ENCODE data around the gene PITPNB. TPM values are rescaled to one million over a fixed set of nuclear protein-coding genes. Genes with fewer than 3 reads are reported as not detected.

PITPNB gene
- total and polyA plus RNA-seq, 4 donors = 50.7 to 162 (median 102) TPM

GRCh38 chr22:27879923-27880322 is 39.1 kb downstream of the PITPNB start:
- DNase-seq = no peak

GRCh38 chr22:27878541-27878940 is 40.5 kb downstream of the PITPNB start:
- DNase-seq (no peak), ATAC-seq (ENCODE audit: low FRiP score) (no peak)
- H3K27ac ChIP-seq (ENCODE audit: low read depth in 1 of 2, low read length in 2 of 2) = no peak overlapping the region
- no peaks in the 10 kb centered on the region for H3K9me3 ChIP-seq (ENCODE audit: control insufficient read depth, low read length)
- no peaks in the 10 kb centered on the region for H3K36me3 ChIP-seq (ENCODE audit: control insufficient read depth in 1 of 2, insufficient read depth in 2 of 2, low read length in 1 of 2)
- no peak overlapping the region for H3K4me3 ChIP-seq (ENCODE audit: low read length in 2 of 2)
- H3K27me3 ChIP-seq (ENCODE audit: control insufficient read depth in 1 of 2, insufficient read depth in 2 of 2, low read length in 1 of 2) = no peaks in the 10 kb centered on the region
- intact Hi-C loops (cut with DNase I) = loop anchor here in 1 of 2 donors (10.0 kb wide), 1 partner anchor 364 kb away; no protein-coding TSS in a partner anchor
- peaks cover 3 to 8% of the 10 kb centered on the region in 2 donors for H3K4me1 ChIP-seq (ENCODE audit: control insufficient read depth in 1 of 2, insufficient read depth in 2 of 2, low read length in 2 of 2)

More at GRCh38 chr22:27879923-27880322, 39.1 kb downstream of the PITPNB start:
- Histone ChIP-seq H3K36me3 (ENCODE audit: control insufficient read depth in 1 of 2, insufficient read depth in 2 of 2, low read length in 1 of 2) (peaks cover 0 to 2% of the 10 kb centered on the region in 2 donors), H3K27me3 (ENCODE audit: control insufficient read depth in 1 of 2, insufficient read depth in 2 of 2, low read length in 1 of 2) (no peaks in the 10 kb centered on the region), H3K9me3 (ENCODE audit: control insufficient read depth, low read length) (no peaks in the 10 kb centered on the region), H3K4me3 (ENCODE audit: low read length in 2 of 2) (no peak overlapping the region), H3K27ac (ENCODE audit: low read depth in 1 of 2, low read length in 2 of 2) (no peak overlapping the region), H3K4me1 (ENCODE audit: control insufficient read depth in 1 of 2, insufficient read depth in 2 of 2, low read length in 2 of 2) (peaks cover 0 to 3% of the 10 kb centered on the region in 2 donors)
- 94 to 95% methylated on average over 1 of the region's 1 CpG for WGBS, 2 donors
- peak; percentile 69 for ATAC-seq (ENCODE audit: low FRiP score)
- intact Hi-C loops (cut with DNase I) = loop anchor here (2.0 to 10.0 kb wide), 3 partner anchors 37 to 365 kb away; partner anchors contain the start of gene PITPNB (in 1 of the 2)

- DNase-seq (no peak), ATAC-seq (ENCODE audit: low FRiP score) (no peak)
- no peak overlapping the region for H3K27ac ChIP-seq (ENCODE audit: low read depth in 1 of 2, low read length in 2 of 2)
- H3K36me3 ChIP-seq (ENCODE audit: control insufficient read depth in 1 of 2, insufficient read depth in 2 of 2, low read length in 1 of 2) = no peaks in the 10 kb centered on the region
- no peak overlapping the region for H3K4me3 ChIP-seq (ENCODE audit: low read length in 2 of 2)
- intact Hi-C loops (cut with DNase I) = loop anchor here in 1 of 2 donors (10.0 kb wide), 1 partner anchor 363 kb away; no protein-coding TSS in a partner anchor
- no peaks in the 10 kb centered on the region for H3K27me3 ChIP-seq (ENCODE audit: control insufficient read depth in 1 of 2, insufficient read depth in 2 of 2, low read length in 1 of 2)
- 49 to 65% methylated on average over 2 of the region's 2 CpGs for WGBS, 2 donors
- peaks cover 3 to 8% of the 10 kb centered on the region in 2 donors for H3K4me1 ChIP-seq (ENCODE audit: control insufficient read depth in 1 of 2, insufficient read depth in 2 of 2, low read length in 2 of 2)
- H3K9me3 ChIP-seq (ENCODE audit: control insufficient read depth, low read length) = no peaks in the 10 kb centered on the region
Observed at GRCh38 chr22:27877501-27877900, 41.6 kb downstream of the PITPNB start.

- no peaks in the 10 kb centered on the region for H3K27me3 ChIP-seq (ENCODE audit: control insufficient read depth in 1 of 2, insufficient read depth in 2 of 2, low read length in 1 of 2)
- peaks cover 3 to 8% of the 10 kb centered on the region in 2 donors for H3K4me1 ChIP-seq (ENCODE audit: control insufficient read depth in 1 of 2, insufficient read depth in 2 of 2, low read length in 2 of 2)
- DNase-seq (no peak), ATAC-seq (ENCODE audit: low FRiP score) (no peak)
- intact Hi-C loops (cut with DNase I) = loop anchor here in 1 of 2 donors (10.0 kb wide), 1 partner anchor 362 kb away; no protein-coding TSS in a partner anchor
- WGBS, 2 donors = 7 to 9% methylated on average over 1 of the region's 1 CpG
- H3K27ac ChIP-seq (ENCODE audit: low read depth in 1 of 2, low read length in 2 of 2) = no peak overlapping the region
- H3K4me3 ChIP-seq (ENCODE audit: low read length in 2 of 2) = no peak overlapping the region
- H3K9me3 ChIP-seq (ENCODE audit: control insufficient read depth, low read length) = no peaks in the 10 kb centered on the region
- H3K36me3 ChIP-seq (ENCODE audit: control insufficient read depth in 1 of 2, insufficient read depth in 2 of 2, low read length in 1 of 2) = no peaks in the 10 kb centered on the region
Observed at GRCh38 chr22:27876684-27877083, 42.4 kb downstream of the PITPNB start.

GRCh38 chr22:27875951-27876350 is 43.1 kb downstream of the PITPNB start:
- no peaks in the 10 kb centered on the region for H3K36me3 ChIP-seq (ENCODE audit: control insufficient read depth in 1 of 2, insufficient read depth in 2 of 2, low read length in 1 of 2)
- H3K27ac ChIP-seq (ENCODE audit: low read depth in 1 of 2, low read length in 2 of 2) = no peak overlapping the region
- intact Hi-C loops (cut with DNase I) = loop anchor here in 1 of 2 donors (10.0 kb wide), 1 partner anchor 361 kb away; no protein-coding TSS in a partner anchor
- no peaks in the 10 kb centered on the region for H3K9me3 ChIP-seq (ENCODE audit: control insufficient read depth, low read length)
- no peak overlapping the region for H3K4me3 ChIP-seq (ENCODE audit: low read length in 2 of 2)
- DNase-seq (no peak), ATAC-seq (ENCODE audit: low FRiP score) (no peak)
- peaks cover 3 to 8% of the 10 kb centered on the region in 2 donors for H3K4me1 ChIP-seq (ENCODE audit: control insufficient read depth in 1 of 2, insufficient read depth in 2 of 2, low read length in 2 of 2)
- no peaks in the 10 kb centered on the region for H3K27me3 ChIP-seq (ENCODE audit: control insufficient read depth in 1 of 2, insufficient read depth in 2 of 2, low read length in 1 of 2)
- 94% methylated on average over 2 of the region's 2 CpGs for WGBS, 2 donors

GRCh38 chr22:27874764-27875163 is 44.3 kb downstream of the PITPNB start:
- no peak overlapping the region for H3K4me3 ChIP-seq (ENCODE audit: low read length in 2 of 2)
- no peaks in the 10 kb centered on the region for H3K36me3 ChIP-seq (ENCODE audit: control insufficient read depth in 1 of 2, insufficient read depth in 2 of 2, low read length in 1 of 2)
- H3K27me3 ChIP-seq (ENCODE audit: control insufficient read depth in 1 of 2, insufficient read depth in 2 of 2, low read length in 1 of 2) = no peaks in the 10 kb centered on the region
- DNase-seq = no peak
- H3K9me3 ChIP-seq (ENCODE audit: control insufficient read depth, low read length) = no peaks in the 10 kb centered on the region
- intact Hi-C loops (cut with DNase I) = loop anchor here in 1 of 2 donors (10.0 kb wide), 1 partner anchor 360 kb away; no protein-coding TSS in a partner anchor
- ATAC-seq (ENCODE audit: low FRiP score) = no peak
- H3K4me1 ChIP-seq (ENCODE audit: control insufficient read depth in 1 of 2, insufficient read depth in 2 of 2, low read length in 2 of 2) = peaks cover 3 to 8% of the 10 kb centered on the region in 2 donors
- WGBS, 2 donors = 29 to 32% methylated on average over 3 of the region's 3 CpGs
- H3K27ac ChIP-seq (ENCODE audit: low read depth in 1 of 2, low read length in 2 of 2) = peak overlapping the region in 1 of 2 donors; percentile 19

- DNase-seq (no peak), ATAC-seq (ENCODE audit: low FRiP score) (peak; percentile 19)
- no peaks in the 10 kb centered on the region for H3K27me3 ChIP-seq (ENCODE audit: control insufficient read depth in 1 of 2, insufficient read depth in 2 of 2, low read length in 1 of 2)
- H3K4me3 ChIP-seq (ENCODE audit: low read length in 2 of 2) = no peak overlapping the region
- peak overlapping the region; percentile 70 to 89 for H3K27ac ChIP-seq (ENCODE audit: low read depth in 1 of 2, low read length in 2 of 2)
- no peaks in the 10 kb centered on the region for H3K36me3 ChIP-seq (ENCODE audit: control insufficient read depth in 1 of 2, insufficient read depth in 2 of 2, low read length in 1 of 2)
- H3K9me3 ChIP-seq (ENCODE audit: control insufficient read depth, low read length) = no peaks in the 10 kb centered on the region
- peaks cover 3 to 8% of the 10 kb centered on the region in 2 donors for H3K4me1 ChIP-seq (ENCODE audit: control insufficient read depth in 1 of 2, insufficient read depth in 2 of 2, low read length in 2 of 2)
- 76 to 81% methylated on average over 6 of the region's 6 CpGs for WGBS, 2 donors
- intact Hi-C loops (cut with DNase I) = loop anchor here in 1 of 2 donors (10.0 kb wide), 1 partner anchor 359 kb away; no protein-coding TSS in a partner anchor
Observed at GRCh38 chr22:27874185-27874584, 44.9 kb downstream of the PITPNB start.

- WGBS, 2 donors = 3 to 9% methylated on average over 2 of the region's 2 CpGs
- DNase-seq (peak in 1 of 2 donors; percentile 56), ATAC-seq (ENCODE audit: low FRiP score) (peak; percentile 85)
- peak overlapping the region; percentile 84 to 87 for H3K27ac ChIP-seq (ENCODE audit: low read depth in 1 of 2, low read length in 2 of 2)
- no peaks in the 10 kb centered on the region for H3K9me3 ChIP-seq (ENCODE audit: control insufficient read depth, low read length)
- no peaks in the 10 kb centered on the region for H3K36me3 ChIP-seq (ENCODE audit: control insufficient read depth in 1 of 2, insufficient read depth in 2 of 2, low read length in 1 of 2)
- intact Hi-C loops (cut with DNase I) = loop anchor here in 1 of 2 donors (10.0 kb wide), 1 partner anchor 359 kb away; no protein-coding TSS in a partner anchor
- H3K4me3 ChIP-seq (ENCODE audit: low read length in 2 of 2) = no peak overlapping the region
- H3K27me3 ChIP-seq (ENCODE audit: control insufficient read depth in 1 of 2, insufficient read depth in 2 of 2, low read length in 1 of 2) = no peaks in the 10 kb centered on the region
- H3K4me1 ChIP-seq (ENCODE audit: control insufficient read depth in 1 of 2, insufficient read depth in 2 of 2, low read length in 2 of 2) = peaks cover 3 to 5% of the 10 kb centered on the region in 2 donors
Observed at GRCh38 chr22:27873472-27873871, 45.6 kb downstream of the PITPNB start.

- Histone ChIP-seq H3K9me3 (ENCODE audit: control insufficient read depth, low read length) (no peaks in the 10 kb centered on the region), H3K4me3 (ENCODE audit: low read length in 2 of 2) (no peak overlapping the region), H3K27me3 (ENCODE audit: control insufficient read depth in 1 of 2, insufficient read depth in 2 of 2, low read length in 1 of 2) (no peaks in the 10 kb centered on the region), H3K4me1 (ENCODE audit: control insufficient read depth in 1 of 2, insufficient read depth in 2 of 2, low read length in 2 of 2) (peaks cover 3 to 5% of the 10 kb centered on the region in 2 donors), H3K36me3 (ENCODE audit: control insufficient read depth in 1 of 2, insufficient read depth in 2 of 2, low read length in 1 of 2) (no peaks in the 10 kb centered on the region), H3K27ac (ENCODE audit: low read depth in 1 of 2, low read length in 2 of 2) (peak overlapping the region in 1 of 2 donors; percentile 82)
- WGBS, 2 donors = 94 to 97% methylated on average over 1 of the region's 1 CpG
- no peak for ATAC-seq (ENCODE audit: low FRiP score)
- DNase-seq = no peak
- intact Hi-C loops (cut with DNase I) = loop anchor here in 1 of 2 donors (10.0 kb wide), 1 partner anchor 358 kb away; no protein-coding TSS in a partner anchor
Observed at GRCh38 chr22:27872488-27872887, 46.6 kb downstream of the PITPNB start.
